Stimulated activated CD4-positive, alpha-beta T cell treated with anti-CD3 and anti-CD28 coated beads, Interleukin-4, amount 100 ng/mL, for 24 hours (primary cell): ENCODE data around the gene PIPOX.

Experiments used
- DNase-seq: peaks from one replicate; pipeline ENCODE4 v3.0.0-alpha.2; 2020

PIPOX gene

DNA sequence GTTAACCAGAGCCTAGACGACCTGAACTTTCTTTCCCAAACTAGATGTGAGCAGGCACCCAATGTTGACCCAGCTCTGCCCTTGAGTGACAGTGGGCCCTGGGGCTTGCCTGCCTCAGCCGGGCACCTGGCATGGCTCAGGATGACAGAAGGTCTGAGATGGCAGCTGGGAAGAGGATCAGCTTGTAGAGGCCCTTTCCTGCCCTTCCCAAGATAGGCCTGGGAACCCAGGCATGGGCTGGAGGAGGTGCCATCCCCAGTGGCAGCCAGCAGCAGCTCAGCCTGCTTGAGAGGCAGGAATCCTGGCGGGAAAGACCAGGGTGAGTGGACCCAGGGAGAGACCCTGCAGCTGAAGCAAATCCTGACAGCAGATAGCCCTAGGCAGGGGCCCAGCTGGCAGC, 59.1 kb downstream of the PIPOX start:
- DNase-seq = no peak

DNA sequence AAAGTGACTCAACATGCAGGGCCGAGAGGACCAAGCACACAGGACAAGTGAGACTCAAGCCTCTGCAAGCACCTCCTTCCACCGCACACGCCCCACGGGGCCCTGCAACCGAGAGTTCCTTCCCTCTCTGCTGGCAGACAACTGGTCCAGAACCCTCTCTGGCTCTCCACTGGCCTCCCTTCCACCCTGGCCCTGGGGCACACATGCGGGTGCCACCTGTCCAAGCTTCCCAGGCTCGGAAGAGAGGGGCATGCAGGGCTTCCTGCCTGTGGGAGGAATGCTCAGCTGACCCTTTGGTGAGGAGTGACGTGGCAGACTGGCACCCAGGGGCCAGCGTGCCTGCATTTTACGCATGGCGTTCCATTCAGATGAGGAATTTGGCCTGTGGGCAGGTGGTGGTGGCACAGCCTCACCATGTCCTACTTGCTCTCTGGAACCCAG, 59.8 kb downstream of the PIPOX start:
- DNase-seq = no peak

DNA sequence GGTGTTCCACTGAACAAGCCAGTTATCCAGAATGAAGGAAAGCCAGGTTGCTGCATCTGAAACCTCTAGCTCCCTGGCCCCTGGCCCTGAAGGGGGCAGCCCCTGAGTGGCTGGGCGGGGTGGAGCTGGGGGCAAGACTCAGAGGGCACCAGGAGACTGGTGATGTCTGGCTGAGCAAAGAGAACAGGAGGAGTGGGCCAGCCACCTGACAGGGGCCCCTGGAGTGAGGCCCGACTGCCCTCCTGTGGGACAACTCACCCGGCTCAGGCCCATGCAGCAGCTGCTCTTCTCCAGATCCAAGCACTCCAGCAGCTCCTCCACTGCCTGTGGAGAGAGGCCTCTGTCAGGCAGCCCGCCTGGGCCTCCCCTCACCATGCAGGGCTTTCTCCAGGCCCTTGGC, 60.4 kb downstream of the PIPOX start:
- no peak for DNase-seq
